ENCODE measurements around the gene PCDH9. TPM values are rescaled to one million over a fixed set of nuclear protein-coding genes. Genes with fewer than 3 reads are reported as not detected.

PCDH9 gene
- total RNA-seq, 1 donor from 2014 or later = 33.8 TPM

DNA sequence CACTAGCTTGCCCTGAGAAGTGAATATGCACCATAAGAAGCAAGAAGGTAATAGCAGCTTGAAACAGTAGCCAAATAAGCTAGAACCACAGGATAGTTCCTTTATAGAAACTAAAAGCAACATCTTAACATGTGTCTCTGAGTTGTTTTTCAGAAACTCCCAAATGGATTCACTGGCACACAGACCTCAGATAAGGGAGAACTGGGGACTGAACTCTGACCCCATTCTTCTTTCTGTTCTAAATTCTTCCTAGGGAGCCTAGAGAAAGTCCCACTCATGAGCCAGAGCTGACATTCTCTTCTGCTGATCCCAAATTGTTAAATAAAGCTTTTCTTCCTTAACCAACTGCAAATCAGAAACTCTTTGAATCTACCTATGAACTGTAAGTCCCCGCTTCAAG lies 146.1 kb downstream of the PCDH9 start:
- no peak for DNase-seq (ENCODE audit: extremely low spot score, unreplicated experiment)

DNA sequence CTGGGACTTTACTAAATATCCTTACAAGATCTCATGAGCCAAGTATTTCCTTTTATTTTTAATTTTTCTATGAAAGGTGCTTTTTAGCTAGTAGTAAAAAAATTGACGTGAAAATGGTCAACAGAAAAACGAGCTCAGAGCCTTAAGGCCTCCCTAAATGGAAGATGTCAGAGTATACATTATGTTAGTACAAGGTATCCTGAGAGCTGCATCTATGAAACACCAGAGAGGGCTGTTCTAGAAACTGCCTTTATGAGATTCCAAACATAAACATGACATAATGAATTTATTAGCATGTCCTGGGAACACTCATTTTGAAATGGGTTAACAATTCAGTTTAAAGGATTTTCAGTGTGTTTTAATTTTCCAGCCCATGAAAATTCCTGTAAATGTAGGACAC lies 146.6 kb downstream of the PCDH9 start:
- TF ChIP-seq, protein P1, sequence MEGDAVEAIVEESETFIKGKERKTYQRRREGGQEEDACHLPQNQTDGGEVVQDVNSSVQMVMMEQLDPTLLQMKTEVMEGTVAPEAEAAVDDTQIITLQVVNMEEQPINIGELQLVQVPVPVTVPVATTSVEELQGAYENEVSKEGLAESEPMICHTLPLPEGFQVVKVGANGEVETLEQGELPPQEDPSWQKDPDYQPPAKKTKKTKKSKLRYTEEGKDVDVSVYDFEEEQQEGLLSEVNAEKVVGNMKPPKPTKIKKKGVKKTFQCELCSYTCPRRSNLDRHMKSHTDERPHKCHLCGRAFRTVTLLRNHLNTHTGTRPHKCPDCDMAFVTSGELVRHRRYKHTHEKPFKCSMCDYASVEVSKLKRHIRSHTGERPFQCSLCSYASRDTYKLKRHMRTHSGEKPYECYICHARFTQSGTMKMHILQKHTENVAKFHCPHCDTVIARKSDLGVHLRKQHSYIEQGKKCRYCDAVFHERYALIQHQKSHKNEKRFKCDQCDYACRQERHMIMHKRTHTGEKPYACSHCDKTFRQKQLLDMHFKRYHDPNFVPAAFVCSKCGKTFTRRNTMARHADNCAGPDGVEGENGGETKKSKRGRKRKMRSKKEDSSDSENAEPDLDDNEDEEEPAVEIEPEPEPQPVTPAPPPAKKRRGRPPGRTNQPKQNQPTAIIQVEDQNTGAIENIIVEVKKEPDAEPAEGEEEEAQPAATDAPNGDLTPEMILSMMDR (IDR thresholded peaks at IDR 0.05) = no peak
- Mint-ChIP-seq H3K27ac (ENCODE audit: unreplicated experiment) (no peak overlapping the region), H3K9me3 (ENCODE audit: unreplicated experiment) (no peaks in the 10 kb centered on the region), H3K36me3 (ENCODE audit: unreplicated experiment) (no peaks in the 10 kb centered on the region), H3K4me1 (ENCODE audit: unreplicated experiment) (no peaks in the 10 kb centered on the region), H3K27me3 (ENCODE audit: unreplicated experiment) (no peaks in the 10 kb centered on the region), H3K4me3 (ENCODE audit: unreplicated experiment) (no peak overlapping the region)
- no peak for DNase-seq (ENCODE audit: extremely low spot score, unreplicated experiment)

More for the DNA sequence above, 146.1 kb downstream of the PCDH9 start:
- no peaks in the 10 kb centered on the region for H3K4me1 Mint-ChIP-seq (ENCODE audit: unreplicated experiment)
- TF ChIP-seq, protein P1 (IDR thresholded peaks at IDR 0.05) = no peak
- no peaks in the 10 kb centered on the region for H3K36me3 Mint-ChIP-seq (ENCODE audit: unreplicated experiment)
- H3K27ac Mint-ChIP-seq (ENCODE audit: unreplicated experiment) = no peak overlapping the region
- H3K27me3 Mint-ChIP-seq (ENCODE audit: unreplicated experiment) = no peaks in the 10 kb centered on the region
- H3K9me3 Mint-ChIP-seq (ENCODE audit: unreplicated experiment) = no peaks in the 10 kb centered on the region
- no peak overlapping the region for H3K4me3 Mint-ChIP-seq (ENCODE audit: unreplicated experiment)

DNA sequence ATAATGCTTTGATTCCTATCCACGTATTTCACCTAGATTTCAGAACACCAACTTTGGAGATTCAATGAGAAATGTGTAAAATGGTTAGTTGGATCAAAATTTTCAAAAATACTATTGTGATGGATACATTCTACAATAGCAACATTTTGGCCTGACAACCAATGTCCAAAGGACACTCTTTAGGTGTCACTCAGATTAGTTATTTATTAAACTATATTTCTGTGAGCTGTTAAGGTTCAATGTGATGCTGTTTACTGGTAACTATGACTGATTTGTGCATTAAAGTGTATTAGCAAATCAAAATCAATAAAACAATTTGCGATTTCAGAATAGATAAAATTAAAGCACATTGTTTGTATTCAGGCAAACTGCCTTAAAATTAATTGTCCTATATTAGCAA lies 149.8 kb downstream of the PCDH9 start:
- Mint-ChIP-seq H3K9me3 (ENCODE audit: unreplicated experiment) (no peaks in the 10 kb centered on the region), H3K4me1 (ENCODE audit: unreplicated experiment) (no peaks in the 10 kb centered on the region), H3K27me3 (ENCODE audit: unreplicated experiment) (no peaks in the 10 kb centered on the region), H3K27ac (ENCODE audit: unreplicated experiment) (no peak overlapping the region), H3K4me3 (ENCODE audit: unreplicated experiment) (no peak overlapping the region), H3K36me3 (ENCODE audit: unreplicated experiment) (no peaks in the 10 kb centered on the region)
- TF ChIP-seq, protein P1 (IDR thresholded peaks at IDR 0.05) = no peak
- DNase-seq (ENCODE audit: extremely low spot score, unreplicated experiment) = no peak

DNA sequence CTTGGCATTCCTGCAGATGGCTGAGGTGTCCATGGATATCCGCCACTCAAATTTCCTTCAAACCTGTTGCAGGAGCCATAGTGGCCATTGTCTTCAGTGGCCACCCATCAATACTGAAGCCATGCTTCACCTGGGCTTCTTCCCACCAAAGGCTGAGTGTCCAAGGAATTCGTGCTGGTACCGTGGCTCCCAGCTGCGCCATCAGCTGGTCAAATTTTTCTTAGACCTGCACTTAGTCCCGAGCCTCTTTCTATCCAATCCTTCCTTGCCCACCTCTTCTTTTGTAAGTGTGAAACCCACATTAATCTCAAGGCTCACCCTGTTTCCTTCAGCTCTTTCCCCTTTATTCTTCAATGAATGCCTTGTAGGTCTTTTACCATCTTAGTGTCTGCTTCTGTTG lies 152.1 kb downstream of the PCDH9 start:
- TF ChIP-seq, protein P1 (IDR thresholded peaks at IDR 0.05) = no peak
- no peak overlapping the region for H3K27ac Mint-ChIP-seq (ENCODE audit: unreplicated experiment)

DNA sequence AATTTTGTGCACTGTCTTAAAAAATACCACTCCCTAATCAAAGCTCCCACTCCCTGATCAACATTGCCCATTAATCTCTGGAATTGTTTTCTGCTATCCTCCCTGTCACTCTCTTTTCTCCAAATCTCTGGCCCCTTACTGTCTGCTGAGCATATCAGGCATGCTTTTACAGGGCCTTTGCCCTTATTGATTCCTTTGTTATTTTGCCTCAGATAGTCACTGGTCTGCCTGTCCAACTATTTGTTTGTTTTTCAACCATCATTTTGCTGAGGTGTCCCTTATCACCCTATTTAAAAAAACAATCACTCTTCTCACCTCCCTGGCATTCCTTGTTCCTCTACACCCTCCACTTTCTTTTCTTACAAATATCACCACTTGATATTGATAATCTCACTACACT lies 153.0 kb downstream of the PCDH9 start:
- Mint-ChIP-seq H3K27me3 (ENCODE audit: unreplicated experiment) (no peaks in the 10 kb centered on the region), H3K4me3 (ENCODE audit: unreplicated experiment) (no peak overlapping the region), H3K4me1 (ENCODE audit: unreplicated experiment) (no peaks in the 10 kb centered on the region), H3K27ac (ENCODE audit: unreplicated experiment) (no peak overlapping the region), H3K9me3 (ENCODE audit: unreplicated experiment) (no peaks in the 10 kb centered on the region), H3K36me3 (ENCODE audit: unreplicated experiment) (no peaks in the 10 kb centered on the region)
- no peak for DNase-seq (ENCODE audit: extremely low spot score, unreplicated experiment)
- TF ChIP-seq, protein P1 (IDR thresholded peaks at IDR 0.05) = no peak

More for the DNA sequence above, 152.1 kb downstream of the PCDH9 start:
- no peaks in the 10 kb centered on the region for H3K36me3 Mint-ChIP-seq (ENCODE audit: unreplicated experiment)
- DNase-seq (ENCODE audit: extremely low spot score, unreplicated experiment) = no peak
- H3K9me3 Mint-ChIP-seq (ENCODE audit: unreplicated experiment) = no peaks in the 10 kb centered on the region
- H3K4me3 Mint-ChIP-seq (ENCODE audit: unreplicated experiment) = no peak overlapping the region
- H3K4me1 Mint-ChIP-seq (ENCODE audit: unreplicated experiment) = no peaks in the 10 kb centered on the region
- no peaks in the 10 kb centered on the region for H3K27me3 Mint-ChIP-seq (ENCODE audit: unreplicated experiment)
